ENCODE measurements around the gene YKT6.
A peak's percentile ranks its signal among the peaks of the same experiment; 100 is the strongest.
"Not testable (repeated sequence)": the region's sequence is repeated elsewhere in the genome, so short reads cannot be mapped to it uniquely, and the experiment has no call there.

Gene YKT6

DNA sequence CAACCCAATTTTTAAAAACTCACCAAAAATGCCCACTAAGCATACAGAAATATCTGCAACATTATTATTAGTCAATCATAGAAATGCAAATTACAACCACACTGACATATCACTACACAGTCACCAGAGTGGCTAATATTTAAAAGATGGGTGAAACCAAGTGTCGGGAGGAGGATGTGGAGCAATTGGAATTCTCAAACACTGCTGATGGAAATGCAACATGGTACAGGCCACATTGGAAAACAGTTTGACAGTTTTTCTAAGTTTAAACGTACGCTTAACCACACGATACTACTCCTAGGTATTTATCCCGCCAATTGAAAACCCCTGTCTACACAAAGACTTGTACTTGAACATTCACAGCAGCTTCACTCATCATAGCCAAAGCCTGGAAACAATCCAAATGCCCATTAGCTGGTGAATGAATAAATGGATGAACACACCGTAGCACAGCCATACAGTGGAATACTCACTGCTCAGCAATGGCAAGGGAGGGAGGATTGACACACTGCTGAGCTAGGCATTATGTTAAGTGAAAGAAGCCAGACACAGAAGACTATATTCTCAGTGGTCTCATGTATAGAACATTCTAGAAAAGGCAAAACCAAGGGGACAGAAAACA is 27.9 kb upstream of the YKT6 start:
- no peak for DNase-seq

GRCh38 chr7:44173911-44174693 is 26.7 kb upstream of the YKT6 start:
- DNase-seq: no peak

GRCh38 chr7:44174694-44174948 is 26.2 kb upstream of the YKT6 start:
- DNase-seq: not testable (repeated sequence)

- DNase-seq: no peak
Observed at GRCh38 chr7:44175730-44176129, 25.0 kb upstream of the YKT6 start.

DNA sequence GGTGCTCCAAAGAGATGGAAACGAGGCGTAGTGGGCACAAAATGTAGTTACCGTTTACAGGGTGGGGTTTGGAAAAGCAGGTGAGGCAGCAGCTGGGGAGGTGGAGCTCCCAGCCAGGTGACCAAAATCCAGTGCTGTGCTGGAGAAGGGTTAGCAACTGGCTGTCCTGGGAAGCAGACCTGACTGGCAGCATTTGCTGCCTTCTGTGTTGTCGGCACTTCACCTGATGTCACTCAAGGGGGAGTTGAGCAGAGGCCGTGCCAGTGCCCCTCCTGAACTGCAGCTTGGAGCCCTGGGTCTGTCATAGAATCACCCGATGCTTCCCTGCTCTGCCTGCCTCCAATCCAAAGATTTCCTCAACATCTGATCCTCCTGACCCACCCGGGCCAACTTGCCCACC is 24.3 kb upstream of the YKT6 start:
- no peak for DNase-seq

GRCh38 chr7:44177570-44178131 is 23.1 kb upstream of the YKT6 start:
- DNase-seq: no peak

GRCh38 chr7:44180631-44181030 is 20.1 kb upstream of the YKT6 start:
- no peak for DNase-seq

DNA sequence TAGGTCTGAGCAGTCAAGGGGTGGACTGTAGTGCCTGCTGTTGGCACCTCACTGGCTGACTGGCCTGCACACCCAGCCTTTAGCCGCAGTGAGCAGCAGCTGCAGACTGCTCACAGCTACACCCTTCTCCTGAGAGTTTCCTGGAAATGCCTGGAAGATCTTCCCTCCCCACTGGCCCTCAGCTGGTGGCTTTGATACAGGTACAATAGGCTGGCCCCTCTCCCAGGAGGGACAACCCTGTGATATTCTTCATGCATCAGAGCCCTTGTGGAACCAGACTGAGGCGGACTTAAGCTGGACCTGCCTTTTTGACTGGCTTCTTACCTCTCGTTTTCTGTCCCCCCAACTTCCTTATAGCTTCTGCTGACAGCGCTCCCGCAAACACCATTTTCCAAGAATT is 18.0 kb upstream of the YKT6 start:
- DNase-seq: no peak

DNA sequence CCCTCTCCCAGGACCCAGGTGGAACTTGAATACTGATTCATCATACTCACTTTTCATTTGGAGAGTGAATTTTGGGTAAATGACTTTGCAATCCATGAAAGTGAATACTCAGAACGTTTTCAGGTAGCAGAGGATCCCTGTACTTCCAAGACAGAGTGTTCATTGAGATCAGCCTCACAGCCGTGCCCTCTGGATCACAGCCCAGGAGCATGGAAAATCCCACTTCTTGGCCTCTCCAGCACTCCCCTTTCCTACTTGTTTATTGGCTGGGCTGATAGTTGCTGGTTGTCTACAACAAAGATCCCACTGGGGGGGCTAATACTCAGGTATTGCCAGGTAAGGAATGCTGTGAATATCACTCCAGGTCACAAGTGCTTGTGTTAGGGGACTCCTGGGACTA is 17.4 kb upstream of the YKT6 start:
- DNase-seq: no peak

GRCh38 chr7:44184206-44184872 is 16.4 kb upstream of the YKT6 start:
- no peak for DNase-seq

DNA sequence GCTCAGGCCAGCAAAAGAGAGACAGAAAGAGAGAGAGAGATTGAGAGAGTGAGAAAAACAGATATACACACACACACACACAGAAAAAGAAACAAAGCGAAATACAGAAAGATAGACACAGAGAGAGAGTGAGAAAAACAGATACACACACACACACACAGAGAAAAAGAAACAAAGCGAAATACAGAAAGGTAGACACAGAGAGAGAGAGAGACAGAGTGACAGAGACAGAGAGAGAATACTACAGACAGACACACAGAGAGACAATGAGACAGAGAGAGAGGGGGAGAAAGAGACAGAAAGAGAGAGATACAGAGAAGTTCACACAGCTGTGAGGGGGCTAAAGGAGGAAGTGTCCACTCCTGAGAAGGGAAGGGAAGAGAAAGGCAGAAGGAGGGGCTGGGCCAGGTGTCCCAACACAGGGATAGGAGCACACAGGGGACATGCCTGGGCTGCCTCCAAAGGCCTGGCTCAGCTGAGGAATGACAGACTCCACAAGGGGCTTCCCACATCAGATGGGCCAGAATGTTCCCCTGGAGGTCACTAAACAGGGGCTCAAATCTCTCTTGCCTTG is 15.8 kb upstream of the YKT6 start:
- DNase-seq: no peak

DNA sequence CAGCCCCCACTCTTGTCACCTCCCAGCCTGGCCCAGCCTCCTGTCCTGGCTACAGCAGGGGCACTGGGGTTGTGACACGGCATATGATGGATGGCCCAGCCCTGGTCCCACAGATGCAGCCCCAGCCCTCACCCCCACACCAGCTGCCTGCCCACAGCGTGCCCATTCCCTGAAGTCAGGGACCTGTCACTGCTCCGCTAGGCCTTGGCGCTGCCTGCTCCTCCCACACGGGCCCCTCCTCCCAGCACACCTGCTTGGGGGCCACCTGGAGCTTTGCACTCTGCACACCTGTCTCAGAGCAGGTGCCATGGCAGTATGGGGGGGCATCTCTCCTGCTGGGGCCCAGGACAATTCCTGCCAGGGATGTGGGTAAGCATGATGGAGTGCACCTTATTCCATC is 15.0 kb upstream of the YKT6 start:
- no peak for DNase-seq

GRCh38 chr7:44186736-44187135 is 14.0 kb upstream of the YKT6 start:
- no peak for DNase-seq

DNA sequence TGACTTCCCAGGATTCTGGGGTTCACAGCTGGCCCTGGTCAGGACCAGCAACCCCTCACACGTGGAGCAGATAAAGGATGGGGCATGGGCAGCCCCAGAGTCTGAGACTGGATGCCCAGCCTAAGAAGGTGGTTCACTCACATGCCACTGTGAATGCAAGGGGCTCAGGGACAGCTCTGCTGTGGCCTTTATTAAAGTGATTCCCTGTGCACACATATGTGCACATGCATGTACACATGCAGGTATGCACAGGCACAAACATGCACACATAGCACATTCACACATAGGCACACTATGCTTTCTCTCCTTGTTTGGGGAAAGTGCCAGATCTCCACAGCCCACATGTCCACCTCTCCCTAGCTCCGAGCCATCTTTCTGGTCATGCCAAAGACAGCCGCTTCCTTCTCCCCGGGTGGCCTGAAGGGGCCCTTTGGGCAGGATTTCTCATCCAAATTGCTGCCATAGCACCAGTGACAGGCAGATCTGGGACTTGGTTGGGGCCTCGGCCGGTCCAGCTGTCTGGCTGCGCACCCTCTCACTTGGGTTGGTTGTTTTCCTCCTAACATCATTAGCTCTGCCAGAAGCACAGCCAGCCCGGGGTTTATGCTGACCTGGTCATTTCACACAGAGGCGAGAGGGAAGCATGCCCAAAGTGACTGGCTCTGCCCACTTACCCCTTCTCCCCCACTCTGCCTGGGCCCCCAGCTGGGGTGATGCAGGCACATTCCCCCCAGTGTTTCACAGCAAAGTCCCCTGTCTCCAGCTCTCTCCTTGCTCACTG is 13.0 kb upstream of the YKT6 start:
- DNase-seq: no peak

GRCh38 chr7:44188480-44189225 is 12.1 kb upstream of the YKT6 start:
- no peak for DNase-seq

- no peak for DNase-seq
Observed at GRCh38 chr7:44189286-44189992, 11.3 kb upstream of the YKT6 start, which contains the start of gene GCK. GCK (minus strand) TSS chr7:44189439; CDS start chr7:44188953, 486 bp downstream.

GRCh38 chr7:44189993-44190872 is 10.5 kb upstream of the YKT6 start:
- no peak for DNase-seq

- DNase-seq: no peak
Observed at GRCh38 chr7:44191171-44191570, 9.6 kb upstream of the YKT6 start.

- DNase-seq: no peak
Observed at GRCh38 chr7:44193011-44193802, 7.6 kb upstream of the YKT6 start.

- DNase-seq: peak; percentile 63
Observed at GRCh38 chr7:44194069-44194468, 6.7 kb upstream of the YKT6 start.

Data from stimulated activated CD4-positive, alpha-beta T cell treated with anti-CD3 and anti-CD28 coated beads, Interleukin-15, amount 100 ng/mL, for 24 hours (primary cell).